Parathyroid adenoma (tissue), 2 donors: ENCODE data around the gene TGFBI.

Experiments used
- H2AFZ ChIP-seq: fragments of 300-600 bp; sonication (generic); one replicate; pipeline ENCODE4 v1.7.0; 2017; ENCODE audit warnings: antibody characterized with exemption, mild to moderate bottlenecking
- H3K27ac ChIP-seq: fragments of 300-600 bp; sonication (generic); one replicate; pipeline ENCODE4 v1.7.0; 2017
- H3K27me3 ChIP-seq: fragments of 300-600 bp; sonication (generic); one replicate; pipeline ENCODE4 v1.7.0; 2017; ENCODE audit warnings: low read length; ENCODE audit not compliant: control insufficient read depth, insufficient read depth
- H3K36me3 ChIP-seq: fragments of 300-600 bp; sonication (generic); one replicate; pipeline ENCODE4 v1.7.0; 2017; ENCODE audit warnings: low read length; ENCODE audit not compliant: control insufficient read depth, insufficient read depth
- H3K4me1 ChIP-seq: fragments of 300-600 bp; sonication (generic); one replicate; pipeline ENCODE4 v1.7.0; 2017; ENCODE audit warnings: control low read depth
- H3K4me2 ChIP-seq: fragments of 300-600 bp; sonication (generic); one replicate; pipeline ENCODE4 v1.7.0; 2017; ENCODE audit warnings: low read length
- H3K4me3 ChIP-seq: fragments of 300-600 bp; sonication (generic); one replicate; pipeline ENCODE4 v1.7.0; 2017; ENCODE audit warnings: low read depth, low read length
- H3K79me2 ChIP-seq: fragments of 300-600 bp; sonication (generic); one replicate; pipeline ENCODE4 v1.7.0; 2017; ENCODE audit warnings: control low read depth
- H3K9ac ChIP-seq: fragments of 300-600 bp; sonication (generic); one replicate; pipeline ENCODE4 v1.7.0; 2017; ENCODE audit warnings: mild to moderate bottlenecking
- H3K9me3 ChIP-seq: fragments of 300-600 bp; sonication (generic); one replicate; pipeline ENCODE4 v1.7.0; 2017; ENCODE audit warnings: low read length; ENCODE audit not compliant: control insufficient read depth
- CTCF ChIP-seq: fragments of 300-600 bp; sonication (generic); IDR thresholded peaks from one replicate; pipeline ENCODE4 v1.7.0; 2017; ENCODE audit warnings: antibody characterized with exemption, mild to moderate bottlenecking
- donor health status: primary hyperparathyroidism.

Gene TGFBI

DNA sequence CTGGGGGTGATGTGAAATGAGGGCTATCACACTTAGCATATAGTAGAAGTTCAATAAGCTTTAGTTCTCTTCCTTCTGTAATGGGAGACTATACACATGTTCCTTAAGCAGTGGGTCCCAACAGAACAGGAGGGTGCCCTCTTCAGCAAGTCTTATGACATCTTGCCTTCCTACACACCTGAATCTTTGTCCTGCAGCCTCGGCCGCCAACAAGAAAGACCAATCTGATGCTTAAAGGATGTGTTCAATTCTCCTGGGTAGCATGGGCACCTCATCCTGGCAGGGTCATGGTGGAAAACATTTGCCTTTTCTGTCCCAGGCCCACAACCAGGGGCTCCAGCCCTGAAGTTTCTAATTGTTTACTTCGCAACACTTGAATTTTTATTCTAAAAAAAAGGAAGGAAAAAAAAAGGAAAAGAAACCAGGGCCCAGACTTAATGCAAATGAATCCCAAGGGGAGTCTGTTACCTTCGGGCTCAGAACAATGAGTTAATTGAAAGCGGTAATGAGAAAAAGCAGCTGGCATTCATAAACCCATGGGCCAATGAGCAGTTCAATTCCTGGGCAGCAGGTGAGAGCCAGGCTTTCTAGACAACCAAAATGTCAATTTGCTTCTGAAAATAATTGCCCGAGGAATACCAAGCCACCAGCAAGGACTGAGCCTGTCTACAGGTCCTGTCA is 77.7 kb downstream of the TGFBI start:
- Histone ChIP-seq H3K27me3 (no peaks in the 10 kb centered on the region), H3K36me3 (no peaks in the 10 kb centered on the region), H3K4me3 (no peak overlapping the region), H3K9ac (no peak overlapping the region), H3K79me2 (no peaks in the 10 kb centered on the region), H3K4me1 (peaks cover 5% of the 10 kb centered on the region), H3K9me3 (no peaks in the 10 kb centered on the region), H2AFZ (no peak overlapping the region), H3K4me2 (no peak overlapping the region), H3K27ac (no peak overlapping the region)
- TF ChIP-seq CTCF = no peak

GRCh38 chr5:136108180-136108611 is 79.4 kb downstream of the TGFBI start:
- H3K27ac ChIP-seq = no peak overlapping the region

GRCh38 chr5:136108766-136109165 is 80.0 kb downstream of the TGFBI start:
- TF ChIP-seq CTCF = no peak
- peaks cover 5% of the 10 kb centered on the region for H3K4me1 ChIP-seq
- H3K27ac ChIP-seq = no peak overlapping the region

More at GRCh38 chr5:136108180-136108611, 79.4 kb downstream of the TGFBI start:
- Histone ChIP-seq H2AFZ (no peak overlapping the region), H3K27me3 (no peaks in the 10 kb centered on the region), H3K79me2 (no peaks in the 10 kb centered on the region), H3K4me2 (no peak overlapping the region), H3K4me3 (no peak overlapping the region), H3K4me1 (peaks cover 5% of the 10 kb centered on the region), H3K9ac (no peak overlapping the region), H3K36me3 (no peaks in the 10 kb centered on the region), H3K9me3 (no peaks in the 10 kb centered on the region)
- TF ChIP-seq CTCF = no peak

DNA sequence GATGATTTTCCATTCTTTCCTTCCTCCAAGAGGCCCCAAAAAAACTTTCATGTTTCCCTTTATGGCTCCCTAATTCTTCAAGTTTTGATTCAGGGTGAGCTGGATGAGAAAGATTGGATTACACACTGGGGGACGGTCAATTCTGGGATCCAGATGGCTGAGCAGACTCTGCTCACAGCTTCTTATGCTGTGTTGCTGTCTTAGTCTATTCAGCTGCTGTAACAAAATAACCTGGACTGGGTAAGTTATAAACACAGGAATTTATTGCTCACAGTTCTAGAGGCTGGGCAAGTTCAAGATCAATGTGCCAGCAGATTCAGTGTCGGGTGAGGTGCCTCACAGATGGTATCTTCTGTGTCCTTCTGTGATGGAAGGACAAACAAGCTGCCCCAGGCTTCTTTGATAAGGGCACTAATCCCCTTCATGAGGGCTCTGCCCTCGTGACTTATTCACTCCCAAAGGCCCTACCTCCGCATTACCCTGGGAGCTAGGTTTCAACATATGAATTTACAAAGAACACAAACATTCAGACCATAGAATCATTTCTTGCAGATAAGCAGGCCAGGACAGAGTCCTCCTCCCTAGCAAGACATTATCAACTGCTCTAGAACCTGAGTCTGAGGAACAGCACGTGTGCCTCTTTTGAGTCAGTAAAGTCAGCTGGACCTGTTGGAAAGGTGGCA is 80.8 kb downstream of the TGFBI start:
- Histone ChIP-seq H2AFZ (no peak overlapping the region), H3K4me2 (no peak overlapping the region), H3K27ac (no peak overlapping the region), H3K27me3 (no peaks in the 10 kb centered on the region), H3K9ac (no peak overlapping the region), H3K4me1 (peaks cover 3% of the 10 kb centered on the region), H3K79me2 (no peaks in the 10 kb centered on the region), H3K36me3 (no peaks in the 10 kb centered on the region), H3K9me3 (no peaks in the 10 kb centered on the region), H3K4me3 (no peak overlapping the region)
- TF ChIP-seq CTCF = no peak

More at GRCh38 chr5:136108766-136109165, 80.0 kb downstream of the TGFBI start:
- Histone ChIP-seq H3K4me3 (no peak overlapping the region), H3K9ac (no peak overlapping the region), H3K9me3 (no peaks in the 10 kb centered on the region), H3K79me2 (no peaks in the 10 kb centered on the region), H3K4me2 (no peak overlapping the region), H3K36me3 (no peaks in the 10 kb centered on the region), H2AFZ (no peak overlapping the region), H3K27me3 (no peaks in the 10 kb centered on the region)
